HepG2 (cell line): ENCODE measurements around the gene PLK3. TPM values are rescaled to one million over a fixed set of nuclear protein-coding genes. Genes with fewer than 3 reads are reported as not detected.

ENCODE experiments used
- ADNP ChIP-seq: sonication (generic); formaldehyde crosslinking; IDR thresholded peaks from 2 replicates; pipeline ENCODE4 v1.4.0; 2020; ENCODE audit warnings: missing genetic modification reagents
- AHR ChIP-seq: IDR thresholded peaks from 2 replicates; pipeline ENCODE4 v1.6.1; 2018; ENCODE audit warnings: missing genetic modification reagents, missing compliant biosample characterization
- CC2D1A ChIP-seq: sonication (generic); formaldehyde crosslinking; IDR thresholded peaks from 2 replicates; pipeline ENCODE4 v1.8.1; 2023; ENCODE audit warnings: mild to moderate bottlenecking, missing genetic modification reagents
- FOXM1 ChIP-seq: sonication (generic); formaldehyde crosslinking; IDR thresholded peaks from 2 replicates; pipeline ENCODE4 v1.5.0; 2020; ENCODE audit warnings: missing genetic modification reagents
- ISL2 ChIP-seq: sonication (generic); formaldehyde crosslinking; IDR thresholded peaks from 2 replicates; pipeline ENCODE4 v1.5.0; 2020; ENCODE audit warnings: missing genetic modification reagents
- NFIC ChIP-seq: IDR thresholded peaks from 2 replicates; pipeline ENCODE4 v1.6.1; 2012; ENCODE audit warnings: mild to moderate bottlenecking, low read length, inconsistent platforms
- TAF15 ChIP-seq: fragments of 200-400 bp; formaldehyde crosslinking; IDR thresholded peaks from one replicate; pipeline ENCODE4 v1.6.1; 2018; ENCODE audit warnings: mild to moderate bottlenecking, low read depth, low read length; ENCODE audit not compliant: poor library complexity, severe bottlenecking
- TP53 ChIP-seq: sonication (generic); formaldehyde crosslinking; conservative IDR thresholded peaks from 2 replicates; pipeline ENCODE4 v1.4.0; 2020; ENCODE audit warnings: missing genetic modification reagents
- ZFYVE20 ChIP-seq: sonication (generic); formaldehyde crosslinking; IDR thresholded peaks from 2 replicates; pipeline ENCODE4 v1.8.0; 2023; ENCODE audit warnings: low read depth, mild to moderate bottlenecking, moderate library complexity, missing genetic modification reagents, borderline replicate concordance
- ZNF331 ChIP-seq: sonication (generic); formaldehyde crosslinking; IDR thresholded peaks from 2 replicates; pipeline ENCODE4 v1.4.0; 2020; ENCODE audit warnings: missing genetic modification reagents
- ZNF530 ChIP-seq: sonication (generic); formaldehyde crosslinking; IDR thresholded peaks from 2 replicates; pipeline ENCODE4 v1.5.0; 2020; ENCODE audit warnings: low read depth, mild to moderate bottlenecking, missing genetic modification reagents
- ZNF549 ChIP-seq: sonication (generic); formaldehyde crosslinking; IDR thresholded peaks from 2 replicates; pipeline ENCODE4 v1.5.0; 2020; ENCODE audit warnings: missing genetic modification reagents
- ZNF629 ChIP-seq: sonication (generic); formaldehyde crosslinking; conservative IDR thresholded peaks from 2 replicates; pipeline ENCODE4 v1.5.0; 2020; ENCODE audit warnings: missing genetic modification reagents
- ZNF761 ChIP-seq: sonication (generic); formaldehyde crosslinking; conservative IDR thresholded peaks from 2 replicates; pipeline ENCODE4 v1.4.0; 2020; ENCODE audit warnings: mild to moderate bottlenecking, missing genetic modification reagents
- polyA plus RNA-seq, 8 experiments: library from polyadenylated mRNA; depleted of rRNA in 3 of 8; stranded (reverse) in 7 of 8; unstranded in 1 of 8; fragments of >200 nt; fragmentation: Illumina TruSeq in 4 of 8; extraction: Trizol in 4 of 8; gene quantifications; 2 replicates each; pipeline versions ENCODE4 v1.2.1 to v1.2.3, GENCODE V29; 2011 to 2016; ENCODE audit warnings: low read depth in 4 of 8, missing spikeins in 1 of 8, mixed read lengths in 1 of 8; ENCODE audit not compliant: insufficient read depth in 1 of 8
- total RNA-seq, 5 experiments: library from RNA; depleted of rRNA; stranded (reverse); fragments of >200 nt; fragmentation: Illumina TruSeq; extraction: Trizol; gene quantifications; 2 replicates each; pipeline ENCODE4 v1.2.3, GENCODE V29; 2016; ENCODE audit warnings: low read depth in 1 of 5
- TF ChIP-seq, protein P1 (sequence below): sonication (generic); formaldehyde crosslinking; IDR thresholded peaks from 2 replicates; pipeline ENCODE4 v1.4.0; 2020; ENCODE audit warnings: missing genetic modification reagents
- TF ChIP-seq, protein P2 (sequence below): IDR thresholded peaks from 2 replicates; pipeline ENCODE4 v1.6.1; 2016; ENCODE audit warnings: mild to moderate bottlenecking
- TF ChIP-seq, protein P3 (sequence below): sonication (generic); formaldehyde crosslinking; IDR thresholded peaks from 2 replicates; pipeline ENCODE4 v1.4.0; 2020; ENCODE audit warnings: low read depth, mild to moderate bottlenecking, missing genetic modification reagents
- TF ChIP-seq, protein P4 (sequence below): sonication (generic); formaldehyde crosslinking; IDR thresholded peaks from 2 replicates; pipeline ENCODE4 v1.5.0; 2020; ENCODE audit warnings: mild to moderate bottlenecking, missing genetic modification reagents
- TF ChIP-seq, protein P5 (sequence below): fragments of 450-650 bp; IDR thresholded peaks from 2 replicates; pipeline ENCODE4 v1.6.1; 2016

The PLK3 gene
- total and polyA plus RNA-seq, 2 of the 13 experiments (the other 11 are each of a cell fraction or from before 2014, with no cell fraction given), result 9.8 to 16.9 TPM

DNA sequence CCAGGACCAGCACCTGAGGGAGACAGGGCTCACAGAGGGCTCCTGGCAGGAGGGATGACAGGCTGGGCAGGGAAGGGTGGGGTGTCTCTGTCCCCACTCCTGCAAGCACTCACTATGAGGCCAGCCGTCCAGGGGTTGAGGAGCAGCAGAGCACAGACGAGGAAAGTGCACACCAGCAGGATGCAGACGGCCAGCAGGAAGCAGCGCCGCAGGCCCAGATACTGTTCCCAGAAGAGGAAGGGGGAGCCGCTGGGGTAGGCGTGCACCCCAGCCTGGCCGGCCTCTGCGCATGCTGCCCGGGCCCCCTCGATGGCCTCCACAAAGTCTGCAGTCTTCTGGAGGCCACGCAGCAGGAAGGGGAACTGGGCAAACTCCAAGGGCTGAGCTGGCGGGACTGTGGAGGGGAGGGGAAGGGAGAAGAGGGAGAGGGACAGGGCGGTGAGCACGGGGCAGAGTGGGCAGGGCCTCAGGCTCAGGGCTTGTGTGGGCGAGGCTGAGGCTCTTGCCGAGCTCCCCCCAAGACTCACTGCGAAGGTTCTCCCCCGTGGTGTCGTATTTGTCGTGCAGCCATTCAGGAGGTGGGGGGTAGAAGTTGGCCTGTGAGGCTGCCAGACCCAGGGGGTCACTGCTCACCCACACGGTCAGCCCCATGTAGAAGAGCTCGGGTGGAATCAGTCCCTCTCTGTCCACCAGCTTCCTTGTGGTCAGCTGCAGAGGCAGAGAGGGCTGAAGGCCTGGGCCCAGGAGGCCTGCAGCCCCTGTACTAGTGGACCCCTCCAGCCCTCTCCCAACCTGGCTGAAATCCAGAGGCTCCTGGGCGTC is 26.4 kb downstream of the PLK3 start (continued):
- TF ChIP-seq, protein P1, sequence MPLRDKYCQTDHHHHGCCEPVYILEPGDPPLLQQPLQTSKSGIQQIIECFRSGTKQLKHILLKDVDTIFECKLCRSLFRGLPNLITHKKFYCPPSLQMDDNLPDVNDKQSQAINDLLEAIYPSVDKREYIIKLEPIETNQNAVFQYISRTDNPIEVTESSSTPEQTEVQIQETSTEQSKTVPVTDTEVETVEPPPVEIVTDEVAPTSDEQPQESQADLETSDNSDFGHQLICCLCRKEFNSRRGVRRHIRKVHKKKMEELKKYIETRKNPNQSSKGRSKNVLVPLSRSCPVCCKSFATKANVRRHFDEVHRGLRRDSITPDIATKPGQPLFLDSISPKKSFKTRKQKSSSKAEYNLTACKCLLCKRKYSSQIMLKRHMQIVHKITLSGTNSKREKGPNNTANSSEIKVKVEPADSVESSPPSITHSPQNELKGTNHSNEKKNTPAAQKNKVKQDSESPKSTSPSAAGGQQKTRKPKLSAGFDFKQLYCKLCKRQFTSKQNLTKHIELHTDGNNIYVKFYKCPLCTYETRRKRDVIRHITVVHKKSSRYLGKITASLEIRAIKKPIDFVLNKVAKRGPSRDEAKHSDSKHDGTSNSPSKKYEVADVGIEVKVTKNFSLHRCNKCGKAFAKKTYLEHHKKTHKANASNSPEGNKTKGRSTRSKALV (CRISPR knock-in tag), result no peak
- TF ChIP-seq, protein P2, sequence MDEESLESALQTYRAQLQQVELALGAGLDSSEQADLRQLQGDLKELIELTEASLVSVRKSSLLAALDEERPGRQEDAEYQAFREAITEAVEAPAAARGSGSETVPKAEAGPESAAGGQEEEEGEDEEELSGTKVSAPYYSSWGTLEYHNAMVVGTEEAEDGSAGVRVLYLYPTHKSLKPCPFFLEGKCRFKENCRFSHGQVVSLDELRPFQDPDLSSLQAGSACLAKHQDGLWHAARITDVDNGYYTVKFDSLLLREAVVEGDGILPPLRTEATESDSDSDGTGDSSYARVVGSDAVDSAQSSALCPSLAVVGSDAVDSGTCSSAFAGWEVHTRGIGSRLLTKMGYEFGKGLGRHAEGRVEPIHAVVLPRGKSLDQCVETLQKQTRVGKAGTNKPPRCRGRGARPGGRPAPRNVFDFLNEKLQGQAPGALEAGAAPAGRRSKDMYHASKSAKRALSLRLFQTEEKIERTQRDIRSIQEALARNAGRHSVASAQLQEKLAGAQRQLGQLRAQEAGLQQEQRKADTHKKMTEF (CRISPR knock-in tag), result peak; percentile 59
- TF ChIP-seq TAF15 (no peak), AHR (peak; percentile 69; the same call in 1 of the 2 replicates), ZFYVE20 (no peak), ZNF530 (0 out of 2 replicates have a peak, but pooled peaks have one; percentile 55), TP53 (CRISPR knock-in tag) (no peak), ZNF629 (no peak), ISL2 (CRISPR knock-in tag) (0 out of 2 replicates have a peak, but pooled peaks have one; percentile 10), CC2D1A (CRISPR knock-in tag) (no peak), NFIC (no peak), ADNP (CRISPR knock-in tag) (0 out of 2 replicates have a peak, but pooled peaks have one; percentile 18), FOXM1 (CRISPR knock-in tag) (no peak), ZNF761 (CRISPR knock-in tag) (peak; percentile 77; the same call in 1 of the 2 replicates), ZNF549 (no peak), ZNF331 (CRISPR knock-in tag) (no peak; the same call in 1 of the 2 replicates)
- TF ChIP-seq, protein P3, sequence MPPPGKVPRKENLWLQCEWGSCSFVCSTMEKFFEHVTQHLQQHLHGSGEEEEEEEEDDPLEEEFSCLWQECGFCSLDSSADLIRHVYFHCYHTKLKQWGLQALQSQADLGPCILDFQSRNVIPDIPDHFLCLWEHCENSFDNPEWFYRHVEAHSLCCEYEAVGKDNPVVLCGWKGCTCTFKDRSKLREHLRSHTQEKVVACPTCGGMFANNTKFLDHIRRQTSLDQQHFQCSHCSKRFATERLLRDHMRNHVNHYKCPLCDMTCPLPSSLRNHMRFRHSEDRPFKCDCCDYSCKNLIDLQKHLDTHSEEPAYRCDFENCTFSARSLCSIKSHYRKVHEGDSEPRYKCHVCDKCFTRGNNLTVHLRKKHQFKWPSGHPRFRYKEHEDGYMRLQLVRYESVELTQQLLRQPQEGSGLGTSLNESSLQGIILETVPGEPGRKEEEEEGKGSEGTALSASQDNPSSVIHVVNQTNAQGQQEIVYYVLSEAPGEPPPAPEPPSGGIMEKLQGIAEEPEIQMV (CRISPR knock-in tag), result peak; percentile 81; the same call in 1 of the 2 replicates
- TF ChIP-seq, protein P4, sequence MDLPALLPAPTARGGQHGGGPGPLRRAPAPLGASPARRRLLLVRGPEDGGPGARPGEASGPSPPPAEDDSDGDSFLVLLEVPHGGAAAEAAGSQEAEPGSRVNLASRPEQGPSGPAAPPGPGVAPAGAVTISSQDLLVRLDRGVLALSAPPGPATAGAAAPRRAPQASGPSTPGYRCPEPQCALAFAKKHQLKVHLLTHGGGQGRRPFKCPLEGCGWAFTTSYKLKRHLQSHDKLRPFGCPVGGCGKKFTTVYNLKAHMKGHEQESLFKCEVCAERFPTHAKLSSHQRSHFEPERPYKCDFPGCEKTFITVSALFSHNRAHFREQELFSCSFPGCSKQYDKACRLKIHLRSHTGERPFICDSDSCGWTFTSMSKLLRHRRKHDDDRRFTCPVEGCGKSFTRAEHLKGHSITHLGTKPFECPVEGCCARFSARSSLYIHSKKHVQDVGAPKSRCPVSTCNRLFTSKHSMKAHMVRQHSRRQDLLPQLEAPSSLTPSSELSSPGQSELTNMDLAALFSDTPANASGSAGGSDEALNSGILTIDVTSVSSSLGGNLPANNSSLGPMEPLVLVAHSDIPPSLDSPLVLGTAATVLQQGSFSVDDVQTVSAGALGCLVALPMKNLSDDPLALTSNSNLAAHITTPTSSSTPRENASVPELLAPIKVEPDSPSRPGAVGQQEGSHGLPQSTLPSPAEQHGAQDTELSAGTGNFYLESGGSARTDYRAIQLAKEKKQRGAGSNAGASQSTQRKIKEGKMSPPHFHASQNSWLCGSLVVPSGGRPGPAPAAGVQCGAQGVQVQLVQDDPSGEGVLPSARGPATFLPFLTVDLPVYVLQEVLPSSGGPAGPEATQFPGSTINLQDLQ (CRISPR knock-in tag), result no peak
- TF ChIP-seq, protein P5, sequence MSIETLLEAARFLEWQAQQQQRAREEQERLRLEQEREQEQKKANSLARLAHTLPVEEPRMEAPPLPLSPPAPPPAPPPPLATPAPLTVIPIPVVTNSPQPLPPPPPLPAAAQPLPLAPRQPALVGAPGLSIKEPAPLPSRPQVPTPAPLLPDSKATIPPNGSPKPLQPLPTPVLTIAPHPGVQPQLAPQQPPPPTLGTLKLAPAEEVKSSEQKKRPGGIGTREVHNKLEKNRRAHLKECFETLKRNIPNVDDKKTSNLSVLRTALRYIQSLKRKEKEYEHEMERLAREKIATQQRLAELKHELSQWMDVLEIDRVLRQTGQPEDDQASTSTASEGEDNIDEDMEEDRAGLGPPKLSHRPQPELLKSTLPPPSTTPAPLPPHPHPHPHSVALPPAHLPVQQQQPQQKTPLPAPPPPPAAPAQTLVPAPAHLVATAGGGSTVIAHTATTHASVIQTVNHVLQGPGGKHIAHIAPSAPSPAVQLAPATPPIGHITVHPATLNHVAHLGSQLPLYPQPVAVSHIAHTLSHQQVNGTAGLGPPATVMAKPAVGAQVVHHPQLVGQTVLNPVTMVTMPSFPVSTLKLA, result no peak
